Panc1 (cell line): ENCODE measurements around the gene CPPED1. TPM values are rescaled to one million over a fixed set of nuclear protein-coding genes. Genes with fewer than 3 reads are reported as not detected.

Experiments used
- ATAC-seq: fragments of 200-7000 bp; cut with Tn5 transposase; 2 replicates; pipeline ENCODE4 v1.9.1; 2020; ENCODE audit warnings: mild to moderate bottlenecking, moderate library complexity
- BruUV-seq: library from RNA; stranded (reverse); fragments of 400-500 nt; replicated peaks from 2 replicates; lab custom pipeline; 2021; lab: Mats Ljungman, UMichigan
- CTCF ChIA-PET: fragments of 300-600 bp; sonication (Branson Sonifier 250); formaldehyde crosslinking; loops from one replicate; lab custom pipeline; 2022; ENCODE audit warnings: antibody characterized with exemption; lab: Charles Lee
- POLR2A ChIA-PET: fragments of 300-600 bp; sonication (Branson Sonifier 250); formaldehyde crosslinking; loops from one replicate; lab custom pipeline; 2022; ENCODE audit warnings: antibody characterized with exemption; lab: Charles Lee
- DNase-seq: peaks from one replicate; pipeline ENCODE4 v3.0.0-alpha.2; 2010; ENCODE audit warnings: low read depth, low spot score
- H3K27ac ChIP-seq: 2 replicates; pipeline ENCODE4 v1.5.1; 2011; ENCODE audit warnings: mild to moderate bottlenecking, low read length, inconsistent platforms
- H3K27me3 ChIP-seq: fragments of 200-500 bp; sonication (Bioruptor generic); 2 replicates; pipeline ENCODE4 v1.6.0; 2014; ENCODE audit warnings: low read length, inconsistent platforms; ENCODE audit not compliant: control insufficient read depth, insufficient read depth
- H3K36me3 ChIP-seq: fragments of 200-500 bp; sonication (Bioruptor generic); 2 replicates; pipeline ENCODE4 v1.5.1; 2014; ENCODE audit warnings: inconsistent platforms, mild to moderate bottlenecking, low read length, moderate library complexity; ENCODE audit not compliant: control insufficient read depth, insufficient read depth
- H3K4me1 ChIP-seq: 2 replicates; pipeline ENCODE4 v1.5.1; 2011; ENCODE audit warnings: inconsistent platforms, mild to moderate bottlenecking, low read length, moderate library complexity; ENCODE audit not compliant: control insufficient read depth, insufficient read depth
- H3K4me3 ChIP-seq, 2 experiments: 2 replicates each; pipeline ENCODE4 v1.5.1; 2011 to 2012; ENCODE audit warnings: low read depth in 2 of 2, low read length in 2 of 2, mild to moderate bottlenecking in 2 of 2, inconsistent platforms in 1 of 2, moderate library complexity in 1 of 2
- H3K9me3 ChIP-seq: fragments of 200-500 bp; sonication (Bioruptor generic); 2 replicates; pipeline ENCODE4 v1.5.1; 2014; ENCODE audit warnings: low read depth, mild to moderate bottlenecking, inconsistent platforms, low read length, moderate library complexity; ENCODE audit not compliant: control insufficient read depth, insufficient read depth
- CTCF ChIP-seq: fragments of 450-650 bp; IDR thresholded peaks from 2 replicates; pipeline ENCODE4 v1.5.1; 2017; ENCODE audit warnings: mild to moderate bottlenecking
- POLR2AphosphoS5 ChIP-seq: IDR thresholded peaks from 2 replicates; pipeline ENCODE4 v1.6.1; 2012; ENCODE audit warnings: mild to moderate bottlenecking, low read depth, low read length, moderate library complexity
- SIN3A ChIP-seq: IDR thresholded peaks from 2 replicates; pipeline ENCODE4 v1.6.1; 2012; ENCODE audit warnings: low read depth, mild to moderate bottlenecking, low read length, moderate library complexity, borderline replicate concordance; ENCODE audit not compliant: insufficient read depth
- TCF7L2 ChIP-seq: IDR thresholded peaks from 2 replicates; pipeline ENCODE4 v1.6.1; 2011; ENCODE audit warnings: mild to moderate bottlenecking, low read depth, low read length, inconsistent platforms
- in situ Hi-C: cut with HindIII; loops from 2 replicates; pipeline ENCODE4 v1.10.0; 2016; ENCODE audit warnings: low sequenced_read_pairs, low pct_unique_long_range_greater_than_20kb
- intact Hi-C: fragments of 100-400 bp; cut with micrococcal nuclease; formaldehyde crosslinking; loops from one replicate; pipeline ENCODE4 v1.10.0; 2022; ENCODE audit not compliant: unreplicated experiment
- total RNA-seq: library from RNA; stranded (reverse); gene quantifications from one replicate; pipeline ENCODE4 v1.2.1, GENCODE V29; 2021; ENCODE audit not compliant: unreplicated experiment
- TF ChIP-seq, protein P1 (sequence below), 2 experiments: IDR thresholded peaks; 2 replicates each; pipeline ENCODE4 v1.6.1; 2011 to 2012; ENCODE audit warnings: low read depth in 2 of 2, control low read depth in 1 of 2, low read length in 1 of 2, mild to moderate bottlenecking in 1 of 2, moderate library complexity in 1 of 2; ENCODE audit not compliant: insufficient read depth in 1 of 2

CPPED1 gene
- total RNA-seq, 1 experiment from 2014 or later, result 12.5 TPM

DNA sequence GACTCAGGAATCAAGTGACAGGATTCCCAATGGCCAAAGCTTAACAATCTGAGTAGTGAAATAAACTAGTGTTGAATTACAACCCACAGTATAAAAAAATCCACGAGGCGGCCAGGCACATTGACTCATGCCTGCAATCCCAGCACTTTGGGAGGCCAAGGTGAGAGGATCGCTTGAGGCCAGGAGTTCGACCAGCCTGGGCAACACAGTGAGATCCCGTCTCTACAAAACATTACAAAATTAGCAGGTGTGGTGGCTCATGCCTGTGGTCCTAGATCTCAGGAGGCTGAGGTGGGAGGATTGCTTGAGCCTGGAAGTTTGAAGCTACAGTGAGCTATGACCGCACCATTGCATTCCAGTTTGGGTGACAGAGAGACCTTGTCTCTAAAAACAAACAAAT is 133.8 kb downstream of the CPPED1 start:
- DNase-seq (no peak), ATAC-seq (no peak)
- TF ChIP-seq CTCF (no peak), POLR2AphosphoS5 (no peak), SIN3A (no peak), TCF7L2 (no peak)
- TF ChIP-seq, protein P1, sequence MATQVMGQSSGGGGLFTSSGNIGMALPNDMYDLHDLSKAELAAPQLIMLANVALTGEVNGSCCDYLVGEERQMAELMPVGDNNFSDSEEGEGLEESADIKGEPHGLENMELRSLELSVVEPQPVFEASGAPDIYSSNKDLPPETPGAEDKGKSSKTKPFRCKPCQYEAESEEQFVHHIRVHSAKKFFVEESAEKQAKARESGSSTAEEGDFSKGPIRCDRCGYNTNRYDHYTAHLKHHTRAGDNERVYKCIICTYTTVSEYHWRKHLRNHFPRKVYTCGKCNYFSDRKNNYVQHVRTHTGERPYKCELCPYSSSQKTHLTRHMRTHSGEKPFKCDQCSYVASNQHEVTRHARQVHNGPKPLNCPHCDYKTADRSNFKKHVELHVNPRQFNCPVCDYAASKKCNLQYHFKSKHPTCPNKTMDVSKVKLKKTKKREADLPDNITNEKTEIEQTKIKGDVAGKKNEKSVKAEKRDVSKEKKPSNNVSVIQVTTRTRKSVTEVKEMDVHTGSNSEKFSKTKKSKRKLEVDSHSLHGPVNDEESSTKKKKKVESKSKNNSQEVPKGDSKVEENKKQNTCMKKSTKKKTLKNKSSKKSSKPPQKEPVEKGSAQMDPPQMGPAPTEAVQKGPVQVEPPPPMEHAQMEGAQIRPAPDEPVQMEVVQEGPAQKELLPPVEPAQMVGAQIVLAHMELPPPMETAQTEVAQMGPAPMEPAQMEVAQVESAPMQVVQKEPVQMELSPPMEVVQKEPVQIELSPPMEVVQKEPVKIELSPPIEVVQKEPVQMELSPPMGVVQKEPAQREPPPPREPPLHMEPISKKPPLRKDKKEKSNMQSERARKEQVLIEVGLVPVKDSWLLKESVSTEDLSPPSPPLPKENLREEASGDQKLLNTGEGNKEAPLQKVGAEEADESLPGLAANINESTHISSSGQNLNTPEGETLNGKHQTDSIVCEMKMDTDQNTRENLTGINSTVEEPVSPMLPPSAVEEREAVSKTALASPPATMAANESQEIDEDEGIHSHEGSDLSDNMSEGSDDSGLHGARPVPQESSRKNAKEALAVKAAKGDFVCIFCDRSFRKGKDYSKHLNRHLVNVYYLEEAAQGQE (IDR thresholded peaks at IDR 0.05; ENCODE audit: insufficient read depth in 1 of 2, low read depth in 2 of 2, low read length in 1 of 2), result no peak
- no peaks in the 10 kb centered on the region for H3K27me3 ChIP-seq
- BruUV-seq, result no TSS peak
- POLR2A ChIA-PET, result no interaction called here
- H3K4me1 ChIP-seq, result no peaks in the 10 kb centered on the region
- no peaks in the 10 kb centered on the region for H3K36me3 ChIP-seq
- in situ Hi-C loops, result no loop called here
- intact Hi-C loops, result no loop called here
- H3K4me3 ChIP-seq, result no peak overlapping the region
- CTCF ChIA-PET, result no interaction called here
- no peak overlapping the region for H3K27ac ChIP-seq
- peaks cover 5% of the 10 kb centered on the region; the same call in 1 of the 2 replicates for H3K9me3 ChIP-seq

DNA sequence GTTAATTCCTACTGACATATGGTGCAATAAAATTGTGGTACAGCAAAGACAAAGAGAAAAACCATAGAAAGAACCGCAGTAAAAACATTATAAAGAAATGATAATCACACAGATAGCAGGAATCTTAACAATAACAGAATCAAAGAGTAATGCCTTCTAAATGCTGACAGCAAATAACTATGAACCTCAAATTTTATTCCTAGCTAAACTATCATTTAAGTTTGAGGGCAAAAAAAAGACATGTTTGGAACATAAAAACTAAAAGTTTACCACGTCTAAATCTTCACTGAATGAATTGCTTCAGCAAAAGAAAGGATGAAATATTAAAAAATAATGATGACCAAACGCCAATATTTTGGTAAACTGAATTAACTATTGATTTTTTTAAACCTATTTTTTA is 135.8 kb downstream of the CPPED1 start:
- in situ Hi-C loops (no loop called here), intact Hi-C loops (no loop called here)
- ATAC-seq (no peak), DNase-seq (no peak)
- Histone ChIP-seq H3K9me3 (peaks cover 5% of the 10 kb centered on the region; the same call in 1 of the 2 replicates), H3K27ac (no peak overlapping the region), H3K27me3 (no peaks in the 10 kb centered on the region), H3K36me3 (no peaks in the 10 kb centered on the region), H3K4me3 (no peak overlapping the region), H3K4me1 (no peaks in the 10 kb centered on the region)
- POLR2A ChIA-PET, result no interaction called here
- BruUV-seq, result no TSS peak
- TF ChIP-seq POLR2AphosphoS5 (no peak), CTCF (no peak), SIN3A (no peak), TCF7L2 (no peak)
- TF ChIP-seq, protein P1 (IDR thresholded peaks at IDR 0.05; ENCODE audit: insufficient read depth in 1 of 2, low read depth in 2 of 2, low read length in 1 of 2), result no peak
- CTCF ChIA-PET, result no interaction called here
